Activated CD4-positive, alpha-beta T cell treated with anti-CD3 and anti-CD28 coated beads, Interleukin-2, amount 10 ng/mL, durations not matched to agents 24 days and 14 days (primary cell): Measurements from ENCODE around the gene NUP153. TPM values are rescaled to one million over a fixed set of nuclear protein-coding genes. Genes with fewer than 3 reads are reported as not detected.

Experiments
- DNase-seq: peaks from one replicate; pipeline ENCODE4 v3.0.0; 2022
- H3K27ac Mint-ChIP-seq: one replicate; pipeline ENCODE4 v1.8.0; 2022; ENCODE audit warnings: mild to moderate bottlenecking, mixed read lengths
- H3K27me3 Mint-ChIP-seq: one replicate; pipeline ENCODE4 v1.8.0; 2022; ENCODE audit warnings: mixed read lengths
- H3K36me3 Mint-ChIP-seq: one replicate; pipeline ENCODE4 v1.8.0; 2022; ENCODE audit warnings: low read depth, mild to moderate bottlenecking, mixed read lengths
- H3K4me1 Mint-ChIP-seq: one replicate; pipeline ENCODE4 v1.8.0; 2021; ENCODE audit warnings: mixed read lengths
- H3K4me3 Mint-ChIP-seq: one replicate; pipeline ENCODE4 v1.8.0; 2022; ENCODE audit warnings: mild to moderate bottlenecking, moderate library complexity, mixed read lengths
- H3K9me3 Mint-ChIP-seq: one replicate; pipeline ENCODE4 v1.8.0; 2021; ENCODE audit warnings: mixed read lengths
- intact Hi-C: fragments of 100-400 bp; cut with micrococcal nuclease; formaldehyde crosslinking; loops from one replicate; pipeline ENCODE4 v1.15.1; 2023
- total RNA-seq: library from RNA; stranded (reverse); gene quantifications from 2 replicates; pipeline ENCODE4 v1.2.3, GENCODE V29; 2022

Gene NUP153
- total RNA-seq, 1 donor from 2014 or later = 109 TPM

DNA sequence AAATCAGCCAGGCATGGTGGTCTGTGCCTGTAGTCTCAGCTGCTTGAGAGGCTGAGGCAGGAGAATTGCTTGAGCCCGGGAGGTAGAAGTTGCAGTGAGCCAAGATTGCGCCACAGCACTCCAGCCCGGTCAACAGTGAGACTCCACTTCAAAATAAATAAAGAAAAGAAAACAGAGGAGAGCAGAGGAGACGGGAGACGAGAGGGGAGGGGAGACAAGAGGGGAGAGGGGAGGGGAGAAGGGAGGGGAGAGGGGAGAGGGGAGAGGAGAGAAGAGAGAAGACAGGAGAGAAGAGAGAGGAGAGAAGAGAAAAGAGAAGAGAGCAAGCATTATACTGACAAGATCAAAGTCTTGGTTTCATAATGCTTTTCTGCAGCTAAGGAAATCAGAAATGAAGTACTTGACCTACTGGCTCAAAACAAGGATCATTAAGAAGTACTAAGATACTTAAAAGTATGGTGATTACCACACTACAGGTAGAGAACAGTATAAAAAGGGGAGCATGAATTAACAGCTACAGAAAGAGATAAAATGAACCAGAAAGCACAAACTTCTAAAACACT, 76.1 kb downstream of the NUP153 start:
- Mint-ChIP-seq H3K4me3 (no peak overlapping the region), H3K4me1 (peaks cover 30% of the 10 kb centered on the region)

DNA sequence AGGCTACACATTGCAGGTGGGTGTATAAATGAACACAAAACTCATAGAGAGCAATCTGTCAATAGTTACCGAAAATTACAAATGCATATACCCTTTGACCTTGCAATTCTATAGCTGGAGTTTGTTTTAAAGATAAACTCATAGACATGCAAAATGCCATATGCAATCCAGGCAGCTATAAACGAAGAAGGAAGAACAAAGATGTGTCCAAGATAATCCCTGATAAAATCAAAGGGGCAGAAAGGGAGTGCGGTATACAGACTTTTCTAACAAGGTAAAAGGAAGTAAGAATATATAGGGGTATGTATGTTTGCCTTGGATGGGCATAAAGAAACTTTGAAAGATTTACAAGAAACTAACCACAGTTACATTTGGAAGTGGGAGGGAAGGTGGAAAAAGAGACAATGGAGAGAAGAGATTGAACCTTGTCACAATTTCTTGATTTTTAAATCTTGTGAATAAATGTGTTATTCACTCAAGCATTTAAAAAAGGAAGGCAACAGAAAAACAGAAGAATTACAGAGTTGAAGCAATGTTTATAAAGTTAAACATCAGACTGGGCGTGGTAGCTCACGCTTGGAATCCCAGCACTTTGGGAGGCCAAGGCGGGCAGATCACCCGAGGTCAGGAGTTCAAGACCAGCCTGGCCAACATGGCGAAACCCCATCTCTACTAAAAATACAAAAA, 76.8 kb downstream of the NUP153 start:
- no peaks in the 10 kb centered on the region for H3K27me3 Mint-ChIP-seq
- H3K27ac Mint-ChIP-seq = peak overlapping the region; percentile 50
- peaks cover 74% of the 10 kb centered on the region for H3K36me3 Mint-ChIP-seq
- no peaks in the 10 kb centered on the region for H3K9me3 Mint-ChIP-seq
- no peak for DNase-seq
- intact Hi-C loops = no loop called here
- no peak overlapping the region for H3K4me3 Mint-ChIP-seq
- peaks cover 28% of the 10 kb centered on the region for H3K4me1 Mint-ChIP-seq

More for the DNA sequence above, 76.1 kb downstream of the NUP153 start:
- H3K9me3 Mint-ChIP-seq = peaks cover under 1% of the 10 kb centered on the region
- peak overlapping the region; percentile 5 for H3K27ac Mint-ChIP-seq
- intact Hi-C loops = no loop called here
- no peaks in the 10 kb centered on the region for H3K27me3 Mint-ChIP-seq
- H3K36me3 Mint-ChIP-seq = peaks cover 75% of the 10 kb centered on the region
- DNase-seq = no peak

DNA sequence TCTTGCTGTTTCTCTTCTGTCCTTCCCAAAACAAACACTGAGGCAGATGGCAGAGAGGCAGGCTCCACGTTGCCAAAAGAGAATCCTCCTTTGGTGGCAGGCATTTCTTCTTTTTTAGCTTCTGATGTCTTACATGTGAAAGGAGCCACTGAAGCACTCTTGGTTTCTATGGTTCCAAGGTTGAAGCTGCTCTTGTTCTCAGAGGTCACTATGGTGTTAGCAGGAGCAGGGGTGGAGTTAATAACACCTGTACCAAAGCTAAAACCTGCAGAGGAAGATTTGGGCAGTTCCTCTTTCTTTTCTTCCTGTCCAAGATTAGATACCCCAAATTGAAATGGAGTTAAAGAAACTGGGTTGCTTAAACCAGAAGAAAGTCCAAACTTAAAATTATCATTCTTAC, 77.9 kb downstream of the NUP153 start:
- no peak overlapping the region for H3K27ac Mint-ChIP-seq
- no peaks in the 10 kb centered on the region for H3K27me3 Mint-ChIP-seq
- intact Hi-C loops = no loop called here

DNA sequence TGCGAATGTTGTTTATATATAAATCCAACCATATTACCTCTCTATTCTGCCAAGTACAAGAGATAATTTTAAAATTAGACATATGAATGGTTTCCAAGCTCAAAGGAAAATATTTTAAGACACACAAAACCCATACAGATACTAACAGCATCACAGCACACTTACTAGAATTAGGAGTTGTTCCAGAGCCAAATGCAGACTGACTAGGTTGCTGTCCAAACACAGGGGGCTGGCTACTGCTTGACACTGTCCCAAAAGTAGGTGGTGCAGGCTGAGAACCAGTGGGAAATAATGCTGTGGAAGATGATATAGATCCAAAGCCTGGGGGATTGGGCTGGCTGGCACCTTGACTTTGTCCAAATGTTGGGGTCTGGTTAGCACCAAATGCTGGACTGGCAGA, 82.3 kb downstream of the NUP153 start:
- intact Hi-C loops = no loop called here
- DNase-seq = no peak
- no peak overlapping the region for H3K4me3 Mint-ChIP-seq
- H3K9me3 Mint-ChIP-seq = no peaks in the 10 kb centered on the region
- H3K4me1 Mint-ChIP-seq = peaks cover 19% of the 10 kb centered on the region
- H3K27me3 Mint-ChIP-seq = no peaks in the 10 kb centered on the region
- H3K36me3 Mint-ChIP-seq = peaks cover 72% of the 10 kb centered on the region
- peak overlapping the region; percentile 52 for H3K27ac Mint-ChIP-seq

More for the DNA sequence above, 77.9 kb downstream of the NUP153 start:
- no peak overlapping the region for H3K4me3 Mint-ChIP-seq
- H3K36me3 Mint-ChIP-seq = peaks cover 73% of the 10 kb centered on the region
- no peak for DNase-seq
- no peaks in the 10 kb centered on the region for H3K9me3 Mint-ChIP-seq
- peaks cover 23% of the 10 kb centered on the region for H3K4me1 Mint-ChIP-seq

DNA sequence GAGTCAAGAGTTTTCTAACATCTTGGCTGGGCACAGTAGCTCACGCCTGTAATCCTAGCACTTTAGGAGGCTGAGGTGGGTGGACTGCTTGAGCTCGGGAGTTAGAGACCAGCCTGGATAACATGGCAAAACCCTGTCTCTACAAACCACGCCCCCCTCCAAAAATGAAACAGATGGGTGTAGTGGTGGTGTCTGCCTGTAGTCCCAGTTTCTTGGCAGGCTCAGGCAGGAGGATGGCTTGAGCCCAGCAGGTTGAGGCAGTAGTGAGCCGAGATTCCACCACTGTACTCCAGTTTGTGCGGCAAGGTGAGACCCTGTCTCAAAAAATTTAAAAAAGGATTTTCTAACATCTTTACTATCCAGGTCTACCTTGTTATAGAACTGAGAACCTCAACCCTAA, 84.6 kb downstream of the NUP153 start:
- no peak for DNase-seq
- intact Hi-C loops = no loop called here
- Mint-ChIP-seq H3K4me1 (peaks cover 24% of the 10 kb centered on the region), H3K4me3 (no peak overlapping the region), H3K27me3 (no peaks in the 10 kb centered on the region), H3K36me3 (peaks cover 71% of the 10 kb centered on the region), H3K9me3 (no peaks in the 10 kb centered on the region), H3K27ac (no peak overlapping the region)

DNA sequence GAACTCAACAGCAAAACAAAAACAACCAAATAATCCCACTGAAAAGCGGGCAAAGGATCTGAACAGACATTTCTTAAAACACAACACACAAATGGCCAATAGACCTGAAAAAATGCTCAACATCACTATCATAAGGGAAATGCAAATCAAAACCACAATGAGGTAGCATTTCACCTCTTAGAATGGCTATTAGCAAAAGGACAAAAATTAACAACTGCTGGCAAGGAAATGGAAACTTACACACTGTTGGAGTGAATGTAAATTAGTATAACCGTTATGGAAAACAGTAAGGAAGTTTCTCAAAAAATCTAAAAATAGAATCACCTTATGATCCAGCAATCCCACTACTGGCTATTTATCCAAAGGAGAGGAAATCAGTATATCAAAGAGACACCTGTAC, 85.7 kb downstream of the NUP153 start:
- Mint-ChIP-seq H3K27ac (peak overlapping the region; percentile 25), H3K36me3 (peaks cover 74% of the 10 kb centered on the region), H3K4me3 (no peak overlapping the region), H3K27me3 (no peaks in the 10 kb centered on the region), H3K9me3 (no peaks in the 10 kb centered on the region), H3K4me1 (peaks cover 24% of the 10 kb centered on the region)
- DNase-seq = no peak
- intact Hi-C loops = no loop called here

DNA sequence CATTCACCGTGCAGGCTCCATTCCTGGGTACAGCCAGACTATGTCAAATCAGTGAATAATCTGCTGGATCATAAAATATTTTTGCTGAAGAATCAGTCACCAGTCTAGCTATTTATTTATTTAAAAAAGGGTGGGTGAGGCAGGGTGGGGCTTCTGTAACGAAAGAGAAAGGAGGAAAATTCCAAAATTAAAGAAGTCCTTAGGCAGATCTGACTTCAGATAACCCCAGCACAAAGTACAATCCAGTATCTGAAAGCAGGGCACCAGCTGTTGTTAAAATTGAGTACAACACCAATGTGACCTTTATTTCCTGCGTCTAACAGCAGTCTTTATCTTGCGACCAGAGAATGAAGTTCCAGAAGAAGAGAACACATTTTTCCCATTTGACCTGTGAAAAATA, 90.9 kb downstream of the NUP153 start:
- H3K27me3 Mint-ChIP-seq = no peaks in the 10 kb centered on the region
- intact Hi-C loops = no loop called here
- no peak overlapping the region for H3K4me3 Mint-ChIP-seq
- H3K36me3 Mint-ChIP-seq = peaks cover 52% of the 10 kb centered on the region
- H3K27ac Mint-ChIP-seq = no peak overlapping the region
- no peaks in the 10 kb centered on the region for H3K9me3 Mint-ChIP-seq
- no peak for DNase-seq
- peaks cover 12% of the 10 kb centered on the region for H3K4me1 Mint-ChIP-seq

DNA sequence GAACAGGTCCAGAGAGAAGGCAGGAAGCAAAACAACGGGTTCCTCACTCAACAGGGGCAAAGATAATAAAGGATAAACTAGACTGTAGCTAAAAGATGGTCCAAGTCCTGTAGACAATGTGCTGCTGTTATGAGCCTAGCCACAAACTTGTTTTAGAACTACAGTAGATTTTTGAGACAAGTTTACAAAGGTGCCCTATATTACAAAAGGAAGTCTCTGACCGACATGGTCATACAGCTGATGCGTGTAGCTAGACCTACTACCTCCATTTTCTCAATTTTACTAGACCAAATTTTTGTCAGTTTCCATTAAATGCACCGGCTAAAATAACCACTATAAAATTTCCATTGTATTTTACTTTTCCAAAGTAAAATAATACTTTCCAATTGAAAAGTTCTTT, 94.7 kb downstream of the NUP153 start:
- H3K27ac Mint-ChIP-seq = no peak overlapping the region
- no peaks in the 10 kb centered on the region for H3K9me3 Mint-ChIP-seq
- intact Hi-C loops = no loop called here
- peaks cover 33% of the 10 kb centered on the region for H3K36me3 Mint-ChIP-seq
- no peaks in the 10 kb centered on the region for H3K27me3 Mint-ChIP-seq
- no peaks in the 10 kb centered on the region for H3K4me1 Mint-ChIP-seq
- H3K4me3 Mint-ChIP-seq = no peak overlapping the region
- no peak for DNase-seq

DNA sequence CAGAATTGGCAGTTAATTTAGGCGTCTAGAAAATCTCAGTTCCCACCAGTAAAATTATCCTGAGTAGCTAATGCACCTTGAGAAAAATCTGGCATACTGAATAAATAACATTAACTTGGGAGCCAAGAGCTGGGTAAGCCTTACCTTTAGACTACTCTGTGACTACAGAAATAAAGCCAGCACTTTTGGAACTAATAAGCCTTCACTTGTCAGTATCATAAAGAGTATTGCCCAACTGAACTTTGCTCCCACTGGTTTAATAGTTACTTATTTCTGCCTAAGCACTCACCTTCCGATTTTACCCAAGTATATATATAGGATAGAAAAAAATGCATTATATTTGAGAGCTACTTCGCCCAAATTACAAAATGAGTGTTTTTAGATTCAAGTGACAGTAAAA, 95.9 kb downstream of the NUP153 start:
- Mint-ChIP-seq H3K4me1 (no peaks in the 10 kb centered on the region), H3K27ac (no peak overlapping the region), H3K36me3 (peaks cover 31% of the 10 kb centered on the region), H3K4me3 (no peak overlapping the region), H3K9me3 (no peaks in the 10 kb centered on the region), H3K27me3 (no peaks in the 10 kb centered on the region)
- DNase-seq = no peak
- intact Hi-C loops = no loop called here

DNA sequence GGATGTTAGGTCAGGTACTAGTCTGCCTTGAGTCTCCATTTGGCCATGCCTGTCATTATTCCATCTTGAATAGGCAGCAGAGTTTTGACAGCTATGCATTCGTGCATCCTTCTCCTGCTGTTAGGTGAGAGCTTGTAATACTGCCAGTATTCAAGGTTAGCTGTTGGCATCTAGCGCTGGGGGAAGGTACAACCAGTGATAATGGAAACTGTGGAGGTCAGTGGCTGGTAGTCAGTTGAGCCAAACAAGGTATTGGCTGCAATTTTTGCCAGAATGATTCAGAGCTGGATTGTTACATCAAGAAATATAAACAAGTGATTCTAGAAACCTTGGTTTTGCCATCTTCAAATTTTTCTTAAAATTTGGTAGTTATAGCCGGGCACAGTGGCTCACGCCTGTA, 100.1 kb downstream of the NUP153 start:
- Mint-ChIP-seq H3K4me1 (peaks cover 18% of the 10 kb centered on the region), H3K27ac (no peak overlapping the region), H3K36me3 (peaks cover 30% of the 10 kb centered on the region), H3K4me3 (no peak overlapping the region), H3K27me3 (no peaks in the 10 kb centered on the region), H3K9me3 (no peaks in the 10 kb centered on the region)
- no peak for DNase-seq
- intact Hi-C loops = no loop called here

DNA sequence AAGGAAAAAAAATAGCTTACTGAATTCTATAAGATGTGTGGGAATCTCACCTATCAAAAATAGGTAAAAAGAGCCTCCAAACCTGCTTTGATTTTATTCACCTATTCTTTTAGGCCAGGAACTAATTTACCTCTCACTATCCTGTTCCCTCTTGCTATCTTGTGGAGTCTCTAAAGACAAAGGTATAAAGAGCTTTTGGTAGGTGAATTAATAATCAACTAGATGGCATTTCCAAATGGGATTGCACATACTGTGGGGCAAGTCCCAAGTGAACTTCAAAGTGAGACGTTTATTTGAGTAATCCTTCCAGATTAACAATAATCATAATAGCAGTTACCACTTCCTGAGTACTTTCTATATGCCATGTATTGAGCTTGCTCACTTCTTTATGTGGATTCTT, 103.8 kb downstream of the NUP153 start:
- intact Hi-C loops = no loop called here
- Mint-ChIP-seq H3K4me1 (peaks cover 30% of the 10 kb centered on the region), H3K27me3 (no peaks in the 10 kb centered on the region), H3K4me3 (peak overlapping the region; percentile 6), H3K27ac (no peak overlapping the region), H3K36me3 (peaks cover 27% of the 10 kb centered on the region), H3K9me3 (no peaks in the 10 kb centered on the region)
- DNase-seq = no peak

DNA sequence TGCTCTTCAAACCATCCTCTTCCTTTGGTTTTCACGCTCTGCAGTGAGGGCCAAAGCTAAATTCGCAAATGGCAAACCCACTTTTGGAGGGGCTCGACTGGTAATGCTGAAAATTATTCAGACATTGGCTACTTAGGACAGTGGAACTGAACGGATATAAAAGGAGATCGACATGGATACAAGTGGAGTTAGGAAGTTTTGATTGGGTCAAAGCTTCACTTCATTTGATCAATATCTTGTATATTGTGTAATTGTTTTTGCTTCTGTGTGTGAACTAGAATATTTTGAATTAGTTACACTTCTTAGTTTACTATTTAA, 105.4 kb downstream of the NUP153 start:
- peaks cover 30% of the 10 kb centered on the region for H3K4me1 Mint-ChIP-seq
- intact Hi-C loops = loop anchor here (2.0 kb wide), 1 partner anchor 553 kb away; the partner anchor contains the start of genes KDM1B and TPMT
- H3K27ac Mint-ChIP-seq = peak overlapping the region; percentile 72
- no peaks in the 10 kb centered on the region for H3K27me3 Mint-ChIP-seq
- H3K9me3 Mint-ChIP-seq = no peaks in the 10 kb centered on the region
- H3K4me3 Mint-ChIP-seq = peak overlapping the region; percentile 90
- no peak for DNase-seq
- peaks cover 20% of the 10 kb centered on the region for H3K36me3 Mint-ChIP-seq

DNA sequence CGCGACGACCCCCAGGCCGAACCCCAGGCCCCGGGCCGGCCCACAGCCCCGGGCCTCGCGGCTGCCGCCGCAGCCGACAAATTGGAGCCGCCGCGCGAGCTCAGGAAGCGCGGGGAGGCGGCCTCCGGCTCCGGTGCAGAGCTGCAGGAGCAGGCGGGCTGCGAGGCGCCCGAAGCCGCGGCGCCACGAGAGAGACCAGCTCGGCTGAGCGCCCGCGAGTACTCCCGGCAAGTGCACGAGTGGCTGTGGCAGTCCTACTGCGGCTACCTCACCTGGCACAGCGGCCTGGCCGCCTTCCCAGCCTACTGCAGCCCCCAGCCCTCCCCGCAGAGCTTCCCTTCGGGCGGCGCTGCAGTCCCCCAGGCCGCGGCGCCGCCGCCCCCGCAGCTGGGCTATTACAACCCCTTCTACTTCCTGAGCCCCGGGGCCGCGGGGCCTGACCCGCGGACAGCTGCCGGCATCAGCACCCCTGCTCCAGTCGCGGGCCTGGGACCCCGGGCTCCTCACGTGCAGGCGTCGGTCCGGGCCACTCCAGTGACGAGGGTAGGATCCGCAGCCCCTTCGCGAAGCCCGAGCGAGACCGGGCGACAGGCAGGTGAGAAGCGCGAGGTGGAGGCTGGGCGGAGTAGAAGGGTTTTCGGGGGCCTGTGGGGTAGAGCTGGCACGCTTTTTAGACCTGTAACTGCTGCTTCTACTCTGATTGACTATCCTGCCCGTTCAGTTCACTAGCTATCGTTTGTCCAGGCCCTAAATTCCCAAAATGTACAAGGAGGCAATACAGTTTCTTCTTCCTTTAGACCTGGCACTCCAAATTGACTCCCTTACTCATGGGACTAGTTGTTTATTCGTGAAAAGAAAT, 106.0 kb downstream of the NUP153 start:
- Mint-ChIP-seq H3K36me3 (peaks cover 18% of the 10 kb centered on the region), H3K4me3 (peak overlapping the region; percentile 90), H3K4me1 (peaks cover 30% of the 10 kb centered on the region), H3K9me3 (no peaks in the 10 kb centered on the region), H3K27me3 (no peaks in the 10 kb centered on the region), H3K27ac (peak overlapping the region; percentile 72)
- intact Hi-C loops = loop anchor here (1.0 to 2.0 kb wide), 2 partner anchors 106 to 554 kb away; partner anchors contain the start of genes KDM1B, NUP153 and TPMT
- peak; percentile 83 for DNase-seq
